GM19455 (cell line): ENCODE measurements around the gene ANKFY1.
"Not testable (repeated sequence)": the region's sequence is repeated elsewhere in the genome, so short reads cannot be mapped to it uniquely, and the experiment has no call there.

Source experiments
- ATAC-seq: cut with Tn5 transposase; IDR thresholded peaks from one replicate; pipeline ENCODE4 v1.9.1; 2021; ENCODE audit not compliant: unreplicated experiment

The ANKFY1 gene

DNA sequence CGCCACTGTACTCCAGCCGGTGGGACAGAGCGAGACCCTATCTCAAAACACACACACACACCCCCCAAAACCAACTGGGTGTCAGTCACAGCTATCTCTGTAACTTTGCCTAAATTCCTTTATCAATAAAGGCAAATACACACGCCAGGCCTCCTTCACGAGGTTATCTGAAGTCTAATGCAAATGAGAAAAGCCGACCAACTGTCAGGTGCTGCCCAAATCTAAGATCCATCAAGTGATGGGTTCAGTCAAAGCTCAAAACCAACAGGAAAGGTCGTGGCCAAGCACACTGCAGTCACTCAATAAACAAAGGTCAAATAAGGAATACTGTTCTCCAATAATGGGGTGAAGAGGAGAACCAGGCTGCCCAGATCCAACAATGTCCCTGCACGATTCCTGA lies 1.1 kb downstream of the ANKFY1 start:
- no peak for ATAC-seq

DNA sequence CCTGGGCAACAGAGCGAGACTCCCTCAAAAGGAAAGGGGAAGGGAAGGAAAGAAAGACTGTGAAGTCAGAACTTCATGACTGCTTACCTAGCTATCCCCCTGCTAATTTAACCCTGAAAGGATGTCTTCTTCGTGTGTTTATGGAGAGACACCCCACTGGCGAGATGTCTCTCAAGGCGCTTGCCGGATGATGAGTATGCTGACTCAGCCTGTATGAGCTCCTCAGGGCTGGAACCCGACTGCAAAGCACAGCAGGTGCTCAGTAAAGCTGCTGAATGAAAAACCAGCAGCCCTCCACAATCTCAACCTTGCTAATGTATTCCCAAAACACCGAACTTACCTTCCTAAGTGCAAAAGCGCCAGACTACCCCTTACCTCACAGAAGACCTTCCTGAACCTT lies 2.3 kb downstream of the ANKFY1 start:
- ATAC-seq = no peak

DNA sequence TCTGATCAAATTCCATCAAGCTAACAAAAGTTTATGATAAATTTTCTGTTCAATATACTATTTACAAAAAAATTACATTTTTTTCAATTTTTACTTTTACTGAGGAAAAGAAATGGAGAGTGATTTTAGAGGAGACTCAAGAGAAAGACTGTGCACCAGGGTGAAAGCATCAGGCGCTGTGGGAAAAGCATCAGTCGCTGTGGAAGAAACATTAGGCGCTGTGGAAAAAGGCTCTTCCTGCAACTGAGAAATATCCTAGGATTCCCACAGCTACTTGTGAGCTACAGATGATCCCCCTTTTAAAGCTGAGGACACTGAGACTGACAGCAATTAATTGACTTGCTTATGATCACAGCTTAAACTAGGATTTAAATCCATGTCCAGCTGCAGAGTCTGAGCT lies 4.9 kb downstream of the ANKFY1 start:
- ATAC-seq = no peak

DNA sequence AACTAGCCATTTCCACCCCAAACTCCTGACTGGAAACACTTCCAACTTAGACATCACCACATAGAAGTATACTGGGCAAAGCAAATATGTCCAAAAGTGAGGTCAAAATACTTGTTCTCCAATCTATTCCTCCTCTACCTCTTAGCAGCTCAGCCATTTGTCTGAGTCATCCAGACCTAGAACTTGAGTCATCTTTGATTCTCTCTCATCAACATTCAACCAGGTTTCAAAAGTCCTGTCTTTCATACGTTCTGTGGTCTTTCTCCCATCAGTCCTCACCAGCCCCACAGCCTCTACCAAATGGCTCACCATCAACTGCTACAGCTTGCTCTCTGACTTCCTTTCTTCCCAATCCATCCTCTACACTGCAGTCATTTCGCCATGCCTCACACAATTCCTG lies 6.8 kb downstream of the ANKFY1 start:
- no peak for ATAC-seq

- ATAC-seq = not testable (repeated sequence)
Observed at GRCh38 chr17:4255271-4255670, 8.5 kb downstream of the ANKFY1 start.

DNA sequence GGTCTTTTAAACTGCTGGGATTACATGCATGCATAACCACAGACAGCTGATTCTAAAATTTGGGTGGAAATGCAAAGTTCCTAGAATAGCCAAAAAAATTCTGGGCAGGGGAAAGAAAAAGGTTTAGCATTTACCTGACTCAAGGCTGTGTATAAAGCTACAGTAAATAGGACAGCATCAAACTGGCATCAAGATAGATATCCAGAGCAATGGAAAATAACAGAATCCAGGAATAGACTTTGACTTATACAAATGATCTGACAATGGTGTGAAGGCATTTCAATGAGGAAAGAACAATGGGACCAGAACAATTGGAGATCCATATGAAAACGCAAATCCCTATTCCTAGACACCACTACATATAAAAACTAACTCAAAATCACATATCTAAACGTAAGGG lies 12.9 kb downstream of the ANKFY1 start:
- ATAC-seq = no peak

- ATAC-seq = no peak
Observed at GRCh38 chr17:4249452-4250029, 14.2 kb downstream of the ANKFY1 start.

DNA sequence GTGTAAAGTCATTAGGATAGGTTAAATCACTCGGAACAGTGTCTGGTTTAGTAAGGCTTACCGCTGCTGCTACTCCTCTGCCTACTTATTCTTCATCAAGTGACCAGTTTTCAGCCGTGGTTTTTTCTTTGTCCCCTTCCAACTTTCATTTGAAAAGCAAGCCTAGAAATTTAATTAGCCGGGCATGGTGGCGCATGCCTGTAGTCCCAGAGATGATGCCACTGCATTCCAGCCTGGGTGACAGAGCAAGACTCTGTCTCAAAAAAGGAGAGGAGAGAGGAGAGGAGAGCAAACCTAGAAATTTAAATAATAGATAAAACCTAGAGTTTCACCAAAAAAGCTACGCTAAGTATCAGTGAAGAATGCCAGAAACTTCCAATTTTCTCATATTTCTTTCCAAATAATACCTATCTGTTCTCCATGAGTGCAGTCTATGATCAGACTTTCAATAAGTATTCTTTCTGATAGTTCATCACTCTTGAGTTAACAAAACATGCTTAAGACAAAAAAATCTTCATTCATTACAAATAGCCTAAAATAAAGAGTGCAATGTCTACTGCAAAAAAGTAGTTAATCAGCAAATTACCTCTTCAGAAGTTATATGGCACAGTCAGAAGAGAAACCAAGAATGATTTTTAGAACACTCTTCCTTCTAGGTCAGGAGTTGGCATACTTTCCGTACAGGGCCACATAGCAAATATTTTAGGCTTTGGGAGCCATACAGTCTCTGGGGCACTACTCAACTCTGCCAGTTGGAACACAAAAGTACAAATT lies 15.1 kb downstream of the ANKFY1 start:
- no peak for ATAC-seq

DNA sequence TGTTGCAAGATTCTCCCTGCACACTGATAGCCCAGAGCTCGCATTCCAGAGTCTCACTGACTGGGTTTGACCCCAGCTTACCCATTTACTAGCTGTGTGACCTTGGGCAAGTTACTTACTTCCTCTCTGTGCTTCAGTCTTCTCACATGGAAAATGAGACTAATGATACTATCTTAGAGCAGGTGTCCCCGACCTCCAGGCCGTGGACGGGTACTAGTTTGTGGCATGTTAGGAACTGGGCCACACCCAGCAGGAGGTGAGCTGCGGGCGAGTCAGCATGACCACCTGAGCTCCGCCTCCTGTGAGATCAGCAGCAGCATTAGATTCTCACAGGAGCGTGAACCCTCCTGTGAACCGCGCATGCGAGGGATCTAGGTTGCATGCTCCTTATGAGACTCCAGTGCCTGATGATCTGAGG lies 15.8 kb downstream of the ANKFY1 start:
- no peak for ATAC-seq

GRCh38 chr17:4247361-4247970 lies 16.3 kb downstream of the ANKFY1 start:
- ATAC-seq = no peak

DNA sequence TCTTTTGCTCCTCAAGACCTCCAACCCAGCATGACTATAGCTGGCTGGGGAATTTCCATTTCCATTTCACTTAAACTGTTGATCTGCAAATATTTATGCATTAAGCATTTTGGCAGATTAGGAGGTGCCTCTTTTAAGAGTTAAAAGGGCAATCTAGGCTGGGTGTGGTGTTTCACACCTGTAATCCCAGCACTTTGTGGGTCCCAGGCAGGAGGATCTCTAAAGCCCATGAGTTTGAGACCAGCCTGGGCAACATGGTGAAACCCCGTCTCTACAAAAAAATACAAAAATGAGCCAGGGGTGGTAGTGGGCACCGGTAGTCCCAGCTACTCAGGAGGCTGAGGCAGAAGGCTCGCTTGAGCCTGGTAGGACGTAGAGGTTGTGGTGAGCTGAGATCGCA lies 17.1 kb downstream of the ANKFY1 start:
- ATAC-seq = no peak

- no peak for ATAC-seq
Observed at GRCh38 chr17:4241535-4241934, 22.2 kb downstream of the ANKFY1 start.

- ATAC-seq = no peak
Observed at GRCh38 chr17:4236456-4236855, 27.3 kb downstream of the ANKFY1 start.

DNA sequence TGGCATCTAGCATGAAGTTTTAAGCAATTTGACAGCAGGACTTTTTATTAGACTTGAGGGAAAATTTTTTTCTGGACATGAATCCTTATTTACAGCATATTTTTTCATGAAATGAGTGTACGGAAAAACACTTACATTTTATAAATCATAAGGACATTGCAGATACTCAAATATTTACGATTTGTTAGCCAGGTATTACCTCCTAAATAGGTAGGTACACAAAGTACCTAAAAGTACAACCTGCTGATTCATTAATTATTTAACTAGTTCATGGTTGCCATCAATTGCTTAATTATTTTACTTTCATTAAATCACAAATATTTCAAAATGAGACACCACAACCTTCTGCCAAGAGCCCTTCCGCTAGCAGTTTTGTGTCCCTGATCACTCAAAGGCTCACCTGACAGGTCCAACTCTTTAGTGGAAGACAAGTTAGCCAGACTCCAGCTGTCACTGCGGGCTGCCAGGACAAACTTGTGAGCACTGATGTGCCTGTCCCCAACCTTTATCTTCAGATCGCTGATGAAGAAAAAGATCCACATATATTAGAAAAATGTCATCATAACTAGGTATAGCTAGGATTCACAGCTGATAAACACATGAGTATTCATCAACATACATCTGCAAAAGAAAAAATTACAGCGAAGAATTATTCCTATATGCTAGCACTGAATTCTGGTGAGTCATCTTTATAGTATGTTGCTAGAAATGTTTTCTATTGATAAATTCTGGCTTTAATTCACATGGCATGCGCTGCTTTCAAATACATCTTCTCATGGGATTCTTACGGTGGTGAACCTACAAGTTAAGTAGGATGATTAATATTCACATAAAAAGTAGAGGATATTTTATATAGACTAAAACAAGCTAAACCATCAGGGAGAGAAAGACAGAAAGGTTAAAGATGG lies 28.2 kb downstream of the ANKFY1 start:
- ATAC-seq = no peak

GRCh38 chr17:4234401-4234800 lies 29.4 kb downstream of the ANKFY1 start:
- no peak for ATAC-seq

- no peak for ATAC-seq
Observed at GRCh38 chr17:4233668-4234258, 30.0 kb downstream of the ANKFY1 start.

DNA sequence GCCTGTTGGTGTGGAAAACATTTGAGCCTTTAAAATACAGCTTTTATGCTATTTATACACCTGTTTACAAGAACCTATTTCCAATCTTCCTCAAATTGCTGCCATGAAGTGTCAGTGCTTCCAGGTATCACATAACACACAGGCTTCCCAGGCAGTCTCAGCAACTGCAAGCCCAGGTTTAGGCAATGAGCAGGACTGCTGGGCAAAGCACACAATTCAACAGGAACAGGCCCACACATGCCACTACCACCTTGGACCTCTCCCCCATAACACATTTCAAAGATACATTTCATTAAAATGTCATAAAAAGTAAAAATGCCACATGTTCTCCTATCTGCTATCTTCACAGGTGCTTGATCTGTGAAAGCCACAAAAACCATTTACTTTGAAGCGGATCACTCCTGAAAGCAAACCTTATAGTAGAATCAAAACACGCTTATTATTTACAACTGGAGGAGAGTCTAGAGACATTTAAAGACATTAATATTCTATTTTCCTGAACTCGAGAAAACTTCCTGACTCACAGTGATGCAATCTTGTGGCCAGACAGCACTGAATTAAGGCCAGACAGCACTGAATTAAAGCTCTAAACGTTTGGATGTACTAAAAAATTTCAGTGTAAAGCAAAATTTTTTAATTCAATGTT lies 31.5 kb downstream of the ANKFY1 start:
- ATAC-seq = no peak

- ATAC-seq = no peak
Observed at GRCh38 chr17:4229627-4230541, 33.9 kb downstream of the ANKFY1 start.

DNA sequence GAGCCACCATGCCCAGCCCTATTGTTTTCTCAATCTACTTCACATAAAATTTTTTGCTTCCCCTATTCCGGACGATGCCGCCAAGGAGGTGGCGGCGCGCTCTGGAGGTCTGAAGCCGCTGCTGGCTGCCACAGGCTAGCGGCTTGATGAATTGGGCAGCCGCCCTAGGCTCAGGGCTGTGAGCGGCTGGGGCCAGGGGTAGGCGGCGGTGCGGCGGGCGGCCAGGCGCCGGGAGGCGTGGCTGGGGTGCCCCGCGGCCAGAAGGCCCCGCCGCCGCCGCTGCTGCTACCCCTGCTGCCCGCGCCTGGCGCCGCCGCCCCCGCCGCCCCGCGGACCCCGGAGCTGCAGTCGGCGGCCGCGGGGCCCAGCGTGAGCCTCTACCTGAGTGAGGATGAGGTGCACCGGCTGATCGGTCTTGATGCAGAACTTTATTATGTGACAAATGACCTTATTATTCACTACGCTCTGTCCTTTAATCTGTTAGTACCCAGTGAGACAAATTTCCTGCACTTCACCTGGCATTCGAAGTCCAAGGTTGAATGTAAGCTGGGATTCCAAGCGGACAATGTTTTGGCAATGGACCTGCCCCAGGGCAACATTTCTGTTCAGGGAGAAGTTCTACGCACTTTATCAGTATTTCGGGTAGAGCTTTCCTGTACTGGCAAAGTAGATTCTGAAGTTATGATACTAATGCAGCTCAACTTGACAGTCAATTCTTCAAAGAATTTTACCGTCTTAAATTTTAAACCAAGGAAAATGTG lies 41.7 kb downstream of the ANKFY1 start:
- no peak for ATAC-seq
